Keratinocyte (primary cell): ENCODE data around the gene GALR3.

Experiments
- CTCF ChIP-seq, 3 experiments: IDR thresholded peaks in 1 of 3; conservative IDR thresholded peaks in 1 of 3; optimal IDR thresholded peaks in 1 of 3; 2 replicates in 2 of 3; 3 replicates in 1 of 3; pipeline versions ENCODE3 to v1.5.1; 2011; ENCODE audit warnings: low read length in 3 of 3, mild to moderate bottlenecking in 3 of 3, moderate library complexity in 2 of 3, control low read depth in 1 of 3, inconsistent platforms in 1 of 3; ENCODE audit not compliant: insufficient read depth in 2 of 3; ENCODE audit errors: extremely low read depth in 1 of 3
- EZH2 ChIP-seq: IDR thresholded peaks from one replicate; pipeline ENCODE4 v1.6.1; 2012; ENCODE audit warnings: inconsistent platforms, mild to moderate bottlenecking, low read length, moderate library complexity

- TF ChIP-seq EZH2 (no peak), CTCF (optimal IDR thresholded peaks at IDR 0.05 in 1 of 3, IDR thresholded peaks at IDR 0.05 in 1 of 3, conservative IDR thresholded peaks at IDR 0.05 in 1 of 3; ENCODE audit: extremely low read depth in 1 of 3, insufficient read depth in 2 of 3, low read length in 3 of 3) (no peak)
Measured at GRCh38 chr22:37860796-37861421, 37.7 kb downstream of the GALR3 start.
